GM12878 (cell line): ENCODE results near the gene TECTA. TPM values are rescaled to one million over a fixed set of nuclear protein-coding genes. Genes with fewer than 3 reads are reported as not detected.

ENCODE experiments used
- BACH1 ChIP-seq: fragments of 450-650 bp; IDR thresholded peaks from 2 replicates; pipeline ENCODE4 v1.6.1; 2017; ENCODE audit warnings: mild to moderate bottlenecking, borderline replicate concordance
- BCL11A ChIP-seq: IDR thresholded peaks from 2 replicates; pipeline ENCODE4 v1.6.1; 2011; ENCODE audit warnings: low read depth, low read length
- BRCA1 ChIP-seq: IDR thresholded peaks from 2 replicates; pipeline ENCODE4 v1.6.1; 2011; ENCODE audit warnings: low read depth, low read length, improper control_type of control experiment
- CBFB ChIP-seq: IDR thresholded peaks from 2 replicates; pipeline ENCODE4 v1.6.1; 2016; ENCODE audit warnings: antibody characterized with exemption, low read depth
- CREB1 ChIP-seq: IDR thresholded peaks from 2 replicates; pipeline ENCODE4 v1.6.1; 2012; ENCODE audit warnings: low read depth, mild to moderate bottlenecking, inconsistent platforms
- EGR1 ChIP-seq, 2 experiments: IDR thresholded peaks; 1 replicate in 1 of 2; 2 replicates in 1 of 2; pipeline ENCODE4 v1.6.1; 2011 to 2012; ENCODE audit warnings: low read depth in 2 of 2, low read length in 2 of 2, borderline replicate concordance in 1 of 2, mild to moderate bottlenecking in 1 of 2, moderate library complexity in 1 of 2
- FOXM1 ChIP-seq: IDR thresholded peaks from 2 replicates; pipeline ENCODE4 v1.6.1; 2012; ENCODE audit warnings: low read depth, mild to moderate bottlenecking, inconsistent platforms, low read length, moderate library complexity
- HDAC2 ChIP-seq: fragments of 200-600 bp; sonication (generic); IDR thresholded peaks from 2 replicates; pipeline ENCODE4 v1.6.1; 2017
- MTA2 ChIP-seq: fragments of 450-650 bp; IDR thresholded peaks from 2 replicates; pipeline ENCODE4 v1.6.1; 2016; ENCODE audit warnings: low read depth, mild to moderate bottlenecking, moderate library complexity
- MTA3 ChIP-seq: IDR thresholded peaks from 2 replicates; pipeline ENCODE4 v1.6.1; 2012; ENCODE audit warnings: low read length, inconsistent platforms, borderline replicate concordance
- NKRF ChIP-seq: fragments of 450-650 bp; conservative IDR thresholded peaks from 2 replicates; pipeline ENCODE4 v1.6.1; 2017; ENCODE audit warnings: mild to moderate bottlenecking, moderate library complexity
- POLR2AphosphoS2 ChIP-seq: IDR thresholded peaks from 2 replicates; pipeline ENCODE4 v1.6.1; 2011; ENCODE audit warnings: low read depth, mild to moderate bottlenecking, low read length, improper control_type of control experiment, moderate library complexity
- RAD21 ChIP-seq: IDR thresholded peaks from 2 replicates; pipeline ENCODE4 v1.6.1; 2011; ENCODE audit warnings: mild to moderate bottlenecking, low read depth, low read length, moderate library complexity; ENCODE audit not compliant: insufficient read depth
- RB1 ChIP-seq: fragments of 450-650 bp; formaldehyde crosslinking; IDR thresholded peaks from 2 replicates; pipeline ENCODE4 v1.6.1; 2017; ENCODE audit warnings: mild to moderate bottlenecking, borderline replicate concordance
- RFX5 ChIP-seq: IDR thresholded peaks from 2 replicates; pipeline ENCODE4 v1.6.1; 2011; ENCODE audit warnings: low read depth, low read length, improper control_type of control experiment
- STAT3 ChIP-seq: IDR thresholded peaks from 2 replicates; pipeline ENCODE4 v1.6.1; 2011; ENCODE audit warnings: low read depth, low read length, improper control_type of control experiment
- SUPT20H ChIP-seq: IDR thresholded peaks from 2 replicates; pipeline ENCODE4 v1.6.1; 2011; ENCODE audit warnings: low read depth, mild to moderate bottlenecking, low read length, moderate library complexity, borderline replicate concordance; ENCODE audit not compliant: control insufficient read depth
- TARDBP ChIP-seq: IDR thresholded peaks from 2 replicates; pipeline ENCODE4 v1.6.1; 2016; ENCODE audit warnings: borderline replicate concordance
- TCF3 ChIP-seq: IDR thresholded peaks from 2 replicates; pipeline ENCODE4 v1.6.1; 2012; ENCODE audit warnings: low read depth, mild to moderate bottlenecking, low read length, borderline replicate concordance; ENCODE audit not compliant: insufficient read depth
- WRNIP1 ChIP-seq: IDR thresholded peaks from 2 replicates; pipeline ENCODE4 v1.6.1; 2011; ENCODE audit warnings: low read depth, low read length, improper control_type of control experiment, borderline replicate concordance
- ZNF24 ChIP-seq: fragments of 450-650 bp; IDR thresholded peaks from 2 replicates; pipeline ENCODE4 v1.6.1; 2017; ENCODE audit warnings: antibody characterized with exemption, mild to moderate bottlenecking
- ZNF274 ChIP-seq: IDR thresholded peaks from one replicate; pipeline ENCODE4 v1.8.0; 2011; ENCODE audit not compliant: insufficient read length, insufficient read depth
- polyA plus RNA-seq, 11 experiments: library from polyadenylated mRNA; depleted of rRNA in 4 of 11; unstranded in 6 of 11; stranded (reverse) in 5 of 11; fragments of >200 nt; fragmentation: Nextera tagmentation in 4 of 11; fragmentation: Illumina TruSeq in 1 of 11; extraction: Ambion mirVana in 4 of 11; extraction: Trizol in 1 of 11; gene quantifications; 1 replicate in 1 of 11; 2 replicates in 10 of 11; pipeline versions ENCODE4 v1.2.1 to v1.2.3, GENCODE V29; 2011 to 2016; ENCODE audit warnings: inconsistent platforms in 2 of 11, missing spikeins in 2 of 11, low read depth in 1 of 11
- total RNA-seq, 4 experiments: library from RNA; depleted of rRNA in 3 of 4; stranded (reverse); fragments of >200 nt in 3 of 4; fragmentation: Illumina TruSeq in 1 of 4; extraction: Trizol in 1 of 4; gene quantifications; 2 replicates each; pipeline versions ENCODE4 v1.2.1 to v1.2.3, GENCODE V29; 2013 to 2021
- TF ChIP-seq, protein P1 (sequence below): fragments of 150-350 bp; IDR thresholded peaks from 2 replicates; pipeline ENCODE4 v1.6.1; 2016; ENCODE audit warnings: low read depth, low read length
- TF ChIP-seq, protein P2 (sequence below): fragments of 450-650 bp; IDR thresholded peaks from 2 replicates; pipeline ENCODE4 v1.6.1; 2017; ENCODE audit warnings: mild to moderate bottlenecking, moderate library complexity

The TECTA gene
- total and polyA plus RNA-seq, 10 of the 15 experiments (the other 5 are each of a cell fraction or from before 2014, with no cell fraction given), result under 0.01 to 0.14 (median 0.05) TPM; not detected in 1

GRCh38 chr11:121059605-121060004 lies 41.4 kb upstream of the TECTA start (continued):
- TF ChIP-seq, protein P1, sequence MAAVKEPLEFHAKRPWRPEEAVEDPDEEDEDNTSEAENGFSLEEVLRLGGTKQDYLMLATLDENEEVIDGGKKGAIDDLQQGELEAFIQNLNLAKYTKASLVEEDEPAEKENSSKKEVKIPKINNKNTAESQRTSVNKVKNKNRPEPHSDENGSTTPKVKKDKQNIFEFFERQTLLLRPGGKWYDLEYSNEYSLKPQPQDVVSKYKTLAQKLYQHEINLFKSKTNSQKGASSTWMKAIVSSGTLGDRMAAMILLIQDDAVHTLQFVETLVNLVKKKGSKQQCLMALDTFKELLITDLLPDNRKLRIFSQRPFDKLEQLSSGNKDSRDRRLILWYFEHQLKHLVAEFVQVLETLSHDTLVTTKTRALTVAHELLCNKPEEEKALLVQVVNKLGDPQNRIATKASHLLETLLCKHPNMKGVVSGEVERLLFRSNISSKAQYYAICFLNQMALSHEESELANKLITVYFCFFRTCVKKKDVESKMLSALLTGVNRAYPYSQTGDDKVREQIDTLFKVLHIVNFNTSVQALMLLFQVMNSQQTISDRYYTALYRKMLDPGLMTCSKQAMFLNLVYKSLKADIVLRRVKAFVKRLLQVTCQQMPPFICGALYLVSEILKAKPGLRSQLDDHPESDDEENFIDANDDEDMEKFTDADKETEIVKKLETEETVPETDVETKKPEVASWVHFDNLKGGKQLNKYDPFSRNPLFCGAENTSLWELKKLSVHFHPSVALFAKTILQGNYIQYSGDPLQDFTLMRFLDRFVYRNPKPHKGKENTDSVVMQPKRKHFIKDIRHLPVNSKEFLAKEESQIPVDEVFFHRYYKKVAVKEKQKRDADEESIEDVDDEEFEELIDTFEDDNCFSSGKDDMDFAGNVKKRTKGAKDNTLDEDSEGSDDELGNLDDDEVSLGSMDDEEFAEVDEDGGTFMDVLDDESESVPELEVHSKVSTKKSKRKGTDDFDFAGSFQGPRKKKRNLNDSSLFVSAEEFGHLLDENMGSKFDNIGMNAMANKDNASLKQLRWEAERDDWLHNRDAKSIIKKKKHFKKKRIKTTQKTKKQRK, result no peak
- TF ChIP-seq POLR2AphosphoS2, result no peak
- no peak for TF ChIP-seq HDAC2
- 0 out of 2 replicates have a peak, but pooled peaks have one; percentile 27 for TF ChIP-seq BCL11A
- no peak for TF ChIP-seq TCF3
- no peak for TF ChIP-seq RAD21
- TF ChIP-seq, protein P2, sequence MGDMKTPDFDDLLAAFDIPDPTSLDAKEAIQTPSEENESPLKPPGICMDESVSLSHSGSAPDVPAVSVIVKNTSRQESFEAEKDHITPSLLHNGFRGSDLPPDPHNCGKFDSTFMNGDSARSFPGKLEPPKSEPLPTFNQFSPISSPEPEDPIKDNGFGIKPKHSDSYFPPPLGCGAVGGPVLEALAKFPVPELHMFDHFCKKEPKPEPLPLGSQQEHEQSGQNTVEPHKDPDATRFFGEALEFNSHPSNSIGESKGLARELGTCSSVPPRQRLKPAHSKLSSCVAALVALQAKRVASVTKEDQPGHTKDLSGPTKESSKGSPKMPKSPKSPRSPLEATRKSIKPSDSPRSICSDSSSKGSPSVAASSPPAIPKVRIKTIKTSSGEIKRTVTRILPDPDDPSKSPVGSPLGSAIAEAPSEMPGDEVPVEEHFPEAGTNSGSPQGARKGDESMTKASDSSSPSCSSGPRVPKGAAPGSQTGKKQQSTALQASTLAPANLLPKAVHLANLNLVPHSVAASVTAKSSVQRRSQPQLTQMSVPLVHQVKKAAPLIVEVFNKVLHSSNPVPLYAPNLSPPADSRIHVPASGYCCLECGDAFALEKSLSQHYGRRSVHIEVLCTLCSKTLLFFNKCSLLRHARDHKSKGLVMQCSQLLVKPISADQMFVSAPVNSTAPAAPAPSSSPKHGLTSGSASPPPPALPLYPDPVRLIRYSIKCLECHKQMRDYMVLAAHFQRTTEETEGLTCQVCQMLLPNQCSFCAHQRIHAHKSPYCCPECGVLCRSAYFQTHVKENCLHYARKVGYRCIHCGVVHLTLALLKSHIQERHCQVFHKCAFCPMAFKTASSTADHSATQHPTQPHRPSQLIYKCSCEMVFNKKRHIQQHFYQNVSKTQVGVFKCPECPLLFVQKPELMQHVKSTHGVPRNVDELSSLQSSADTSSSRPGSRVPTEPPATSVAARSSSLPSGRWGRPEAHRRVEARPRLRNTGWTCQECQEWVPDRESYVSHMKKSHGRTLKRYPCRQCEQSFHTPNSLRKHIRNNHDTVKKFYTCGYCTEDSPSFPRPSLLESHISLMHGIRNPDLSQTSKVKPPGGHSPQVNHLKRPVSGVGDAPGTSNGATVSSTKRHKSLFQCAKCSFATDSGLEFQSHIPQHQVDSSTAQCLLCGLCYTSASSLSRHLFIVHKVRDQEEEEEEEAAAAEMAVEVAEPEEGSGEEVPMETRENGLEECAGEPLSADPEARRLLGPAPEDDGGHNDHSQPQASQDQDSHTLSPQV, result no peak; the same call in 1 of the 2 replicates
- no peak for TF ChIP-seq EGR1 (IDR thresholded peaks at IDR 0.05; ENCODE audit: borderline replicate concordance in 1 of 2, low read depth in 2 of 2, low read length in 2 of 2)
- TF ChIP-seq SUPT20H, result no peak
- TF ChIP-seq RFX5, result 0 out of 2 replicates have a peak, but pooled peaks have one; percentile 32
- no peak for TF ChIP-seq CBFB
- no peak for TF ChIP-seq BACH1
- TF ChIP-seq CREB1, result no peak
- no peak for TF ChIP-seq BRCA1
- no peak for TF ChIP-seq ZNF24
- no peak for TF ChIP-seq FOXM1
- TF ChIP-seq TARDBP, result no peak
- no peak for TF ChIP-seq NKRF
- TF ChIP-seq MTA2, result peak; percentile 84
- no peak for TF ChIP-seq MTA3
- no peak for TF ChIP-seq WRNIP1
- TF ChIP-seq RB1, result no peak
- TF ChIP-seq ZNF274, result no peak
- TF ChIP-seq STAT3, result 0 out of 2 replicates have a peak, but pooled peaks have one; percentile 33
